K562 (cell line): ENCODE data around the gene SHISAL1. TPM values are rescaled to one million over a fixed set of nuclear protein-coding genes. Genes with fewer than 3 reads are reported as not detected.

Source experiments
- AFF4 ChIP-seq: sonication (generic); formaldehyde crosslinking; IDR thresholded peaks from 2 replicates; pipeline ENCODE4 v1.8.0; 2023; ENCODE audit warnings: mild to moderate bottlenecking, missing genetic modification reagents
- BCL6 ChIP-seq: fragments of 250-450 bp; sonication (Bioruptor Pico); IDR thresholded peaks from 2 replicates; pipeline ENCODE4 v1.4.0; 2020
- E2F8 ChIP-seq: fragments of 450-650 bp; IDR thresholded peaks from 2 replicates; pipeline ENCODE4 v1.7.1; 2018; ENCODE audit warnings: mild to moderate bottlenecking, low read depth; ENCODE audit not compliant: partially characterized antibody
- IRF2 ChIP-seq: sonication (generic); formaldehyde crosslinking; IDR thresholded peaks from 2 replicates; pipeline ENCODE4 v1.8.1; 2022; ENCODE audit warnings: mild to moderate bottlenecking, missing genetic modification reagents
- RAD21 ChIP-seq, 2 experiments: fragments of 250-450 bp in 1 of 2; fragments of 450-650 bp in 1 of 2; sonication (Bioruptor Pico) in 1 of 2; formaldehyde crosslinking in 1 of 2; IDR thresholded peaks in 1 of 2; conservative IDR thresholded peaks in 1 of 2; 2 replicates each; pipeline versions ENCODE4 v1.4.0 to v1.8.0; 2020 to 2022; ENCODE audit warnings: mild to moderate bottlenecking in 2 of 2, moderate library complexity in 1 of 2
- polyA plus RNA-seq, 8 experiments: library from polyadenylated mRNA; depleted of rRNA in 4 of 8; stranded (reverse) in 5 of 8; unstranded in 3 of 8; fragments of >200 nt; fragmentation: Nextera tagmentation in 2 of 8; fragmentation: Illumina TruSeq in 1 of 8; extraction: Ambion mirVana in 2 of 8; extraction: Trizol in 1 of 8; gene quantifications; 2 replicates each; pipeline versions ENCODE4 v1.2.1 to v1.2.3, GENCODE V29; 2011 to 2014; ENCODE audit warnings: inconsistent platforms in 1 of 8, missing spikeins in 1 of 8
- total RNA-seq, 7 experiments: library from RNA; depleted of rRNA in 6 of 7; stranded (reverse); fragments of >200 nt in 6 of 7; fragmentation: Illumina TruSeq in 2 of 7; extraction: Trizol in 2 of 7; gene quantifications; 2 replicates each; pipeline versions ENCODE4 v1.2.1 to v1.2.3, GENCODE V29; 2011 to 2021; ENCODE audit warnings: low replicate concordance in 1 of 7

SHISAL1 gene
- total and polyA plus RNA-seq, 9 of the 15 experiments (the other 6 are each of a cell fraction or from before 2014, with no cell fraction given) = not detected

- TF ChIP-seq E2F8 (no peak), IRF2 (CRISPR knock-in tag) (no peak), AFF4 (CRISPR knock-in tag) (no peak), RAD21 (CRISPR knock-in tag; conservative IDR thresholded peaks at IDR 0.05 in 1 of 2, IDR thresholded peaks at IDR 0.05 in 1 of 2) (no peak), BCL6 (CRISPR knock-in tag) (no peak)
These were observed 3.6 kb downstream of the SHISAL1 start (continued) for GRCh38 chr22:44309137-44309536.
